ENCODE results near the gene PEAK1.

Gene PEAK1

GRCh38 chr15:77075528-77075927 lies 344.4 kb downstream of the PEAK1 start:
- in situ Hi-C loops (cut with HindIII; ENCODE audit: low sequenced_read_pairs): no loop called here

DNA sequence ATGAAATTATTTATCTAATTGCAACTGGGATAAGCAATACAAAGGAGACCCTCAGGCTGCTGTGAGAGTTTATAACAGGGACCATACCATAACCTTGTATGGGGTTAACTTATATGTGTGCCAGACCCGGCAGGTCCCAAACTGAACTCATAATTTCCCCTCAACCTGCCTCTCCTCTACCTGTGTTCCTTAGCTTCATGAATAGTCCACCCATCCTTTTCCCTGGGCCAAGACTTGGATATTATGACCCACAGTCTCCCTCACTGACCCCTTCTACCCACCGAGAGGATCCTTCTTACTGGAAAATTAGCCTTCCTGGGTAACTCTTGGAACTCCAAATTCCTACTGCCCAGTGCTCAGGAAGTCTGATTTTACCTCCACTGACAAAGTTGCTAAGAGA lies 345.6 kb downstream of the PEAK1 start:
- in situ Hi-C loops (cut with HindIII; ENCODE audit: low sequenced_read_pairs): no loop called here

DNA sequence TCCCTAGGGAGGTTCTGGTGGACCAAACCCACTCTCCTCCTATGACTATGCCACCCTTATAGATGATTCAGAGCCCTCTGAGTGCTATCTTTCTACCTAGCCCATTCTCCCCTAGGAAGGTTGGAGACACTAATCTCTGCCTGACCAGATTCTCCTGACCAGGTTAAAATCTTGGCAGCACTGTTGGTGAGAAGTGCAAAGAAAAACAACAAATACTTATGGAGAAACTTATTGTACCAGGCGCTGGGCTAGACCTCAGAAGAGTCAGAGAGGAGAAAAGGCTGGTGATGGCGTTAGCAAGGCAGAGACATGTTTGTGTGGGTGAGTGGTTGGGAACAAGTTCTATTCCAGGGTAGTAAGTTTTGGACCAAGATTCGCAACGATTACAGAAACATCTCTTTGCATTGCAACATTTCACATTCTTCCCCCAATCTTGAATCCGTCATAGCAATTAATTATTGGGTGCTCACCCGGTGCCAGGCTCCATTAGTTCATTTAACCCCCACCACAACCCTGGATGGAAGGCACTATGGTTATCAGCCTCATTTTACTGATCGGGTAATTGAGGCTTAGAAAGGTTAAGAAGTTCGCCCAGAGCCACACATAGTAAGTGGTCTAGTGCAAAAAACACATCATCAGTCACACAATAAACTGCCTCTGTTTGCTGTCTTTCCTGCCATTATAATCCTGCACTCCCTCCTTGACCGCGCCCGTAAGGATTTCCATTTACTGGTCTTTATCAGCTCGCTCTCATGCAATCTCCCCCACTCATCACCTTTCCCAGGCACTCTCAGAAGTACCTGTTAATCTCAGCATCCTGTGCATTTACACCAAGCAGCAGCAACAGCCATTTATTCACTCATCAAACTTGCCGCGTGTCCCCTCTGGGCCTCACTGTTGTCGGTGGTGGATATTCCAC lies 348.3 kb downstream of the PEAK1 start:
- in situ Hi-C loops (cut with HindIII; ENCODE audit: low sequenced_read_pairs): no loop called here

- in situ Hi-C loops (cut with HindIII; ENCODE audit: low sequenced_read_pairs): no loop called here
Observed at GRCh38 chr15:77070495-77071304, 349.2 kb downstream of the PEAK1 start, which contains the start of gene TSPAN3. Gene TSPAN3 (minus strand): TSS chr15:77071109. CDS start chr15:77070954, 155 bp downstream.

DNA sequence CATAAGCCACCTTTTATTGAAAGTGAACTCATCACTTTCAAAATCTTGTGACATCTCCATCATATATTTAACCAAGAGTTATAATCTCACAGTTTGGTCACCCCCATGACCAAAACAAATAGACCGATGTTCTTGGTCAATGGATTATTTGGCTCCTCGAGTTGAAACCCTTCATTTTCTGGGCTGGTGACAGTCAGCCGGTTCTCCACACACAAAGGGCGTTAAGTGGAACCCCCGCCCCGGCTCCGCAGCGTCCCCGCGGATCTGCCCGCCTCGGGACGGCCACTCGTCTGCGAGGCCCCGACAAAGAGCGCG lies 349.8 kb downstream of the PEAK1 start:
- in situ Hi-C loops (cut with HindIII; ENCODE audit: low sequenced_read_pairs): no loop called here

DNA sequence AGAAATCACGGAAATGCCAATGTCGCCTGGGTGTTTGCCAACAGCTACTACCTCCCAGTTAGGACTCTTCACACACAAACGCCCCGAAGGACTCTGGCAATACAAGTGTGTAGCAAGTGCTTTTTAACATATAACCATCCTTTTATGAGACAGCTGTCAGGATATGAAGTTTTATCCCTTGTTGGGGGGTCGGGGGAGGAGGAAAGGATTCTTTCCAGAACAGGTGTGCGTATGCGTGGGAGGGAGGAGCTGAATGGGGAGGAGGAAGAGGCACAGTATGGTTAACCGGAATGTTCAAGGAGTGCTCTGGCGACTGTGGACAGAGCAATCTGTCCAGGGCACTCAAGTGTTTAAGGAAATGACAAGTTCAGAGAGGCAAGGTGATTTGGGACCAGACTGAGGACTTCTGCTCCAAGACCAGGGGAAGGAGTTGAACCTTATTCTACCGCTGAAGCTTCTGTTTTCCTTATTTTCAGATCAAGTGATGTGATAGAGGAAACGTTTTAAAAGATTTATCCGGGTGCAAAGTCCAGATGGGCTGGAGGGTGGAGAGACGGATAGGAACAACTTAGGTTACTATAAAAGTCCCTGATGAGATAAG lies 350.3 kb downstream of the PEAK1 start:
- in situ Hi-C loops (cut with HindIII; ENCODE audit: low sequenced_read_pairs): no loop called here

DNA sequence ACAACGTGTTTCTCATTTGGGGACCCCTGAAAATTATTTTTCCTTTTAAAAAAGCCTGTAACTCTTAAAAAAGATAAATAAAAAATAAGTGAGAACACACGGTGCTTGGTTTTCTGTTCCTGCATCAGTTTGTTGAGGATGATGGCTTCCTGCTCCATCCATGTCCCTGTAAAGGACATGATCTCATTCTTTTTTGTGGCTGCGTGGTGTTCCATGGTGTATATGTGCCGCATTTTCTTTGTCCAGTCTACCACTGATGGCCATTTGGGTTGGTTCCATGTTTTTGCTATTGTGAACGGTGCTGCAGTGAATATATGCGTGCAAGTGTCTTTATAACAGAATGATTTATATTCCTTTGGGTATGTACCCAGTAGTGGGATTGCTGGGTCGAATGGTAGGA lies 351.3 kb downstream of the PEAK1 start:
- in situ Hi-C loops (cut with HindIII; ENCODE audit: low sequenced_read_pairs): no loop called here

DNA sequence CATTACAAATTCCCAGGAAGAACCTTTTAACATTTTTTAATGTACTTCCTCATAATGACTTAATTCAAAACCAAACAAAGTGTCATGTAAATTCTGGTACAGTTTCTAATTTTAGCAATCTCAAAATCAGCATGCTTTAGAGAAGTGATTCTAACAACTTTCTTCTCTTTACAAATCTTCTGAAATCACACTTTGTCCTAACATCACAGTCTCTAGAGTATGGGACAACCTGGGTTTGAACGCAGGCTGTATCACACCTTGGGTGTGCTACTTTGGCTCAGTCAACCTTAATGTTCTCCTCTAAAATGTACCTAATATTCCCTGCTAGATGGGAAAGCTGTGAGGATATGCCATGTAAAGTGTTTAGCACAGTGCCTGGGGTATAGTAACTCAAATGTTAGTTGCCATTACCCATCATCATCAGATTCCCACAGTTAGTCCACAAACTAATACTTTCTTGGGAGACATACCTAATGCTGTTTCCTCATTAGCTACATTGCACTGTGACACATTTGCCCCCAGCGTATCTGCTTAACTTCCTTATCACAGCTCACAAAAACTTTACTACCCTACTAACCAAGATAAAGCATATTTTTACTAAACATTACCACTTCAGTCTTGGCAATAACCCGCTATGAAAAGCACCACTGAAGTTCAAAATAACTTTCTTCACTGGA lies 352.1 kb downstream of the PEAK1 start:
- in situ Hi-C loops (cut with HindIII; ENCODE audit: low sequenced_read_pairs): no loop called here

GRCh38 chr15:77066971-77067690 lies 352.8 kb downstream of the PEAK1 start:
- in situ Hi-C loops (cut with HindIII; ENCODE audit: low sequenced_read_pairs): no loop called here

- in situ Hi-C loops (cut with HindIII; ENCODE audit: low sequenced_read_pairs): no loop called here
Observed at GRCh38 chr15:77064539-77065308, 355.2 kb downstream of the PEAK1 start.

DNA sequence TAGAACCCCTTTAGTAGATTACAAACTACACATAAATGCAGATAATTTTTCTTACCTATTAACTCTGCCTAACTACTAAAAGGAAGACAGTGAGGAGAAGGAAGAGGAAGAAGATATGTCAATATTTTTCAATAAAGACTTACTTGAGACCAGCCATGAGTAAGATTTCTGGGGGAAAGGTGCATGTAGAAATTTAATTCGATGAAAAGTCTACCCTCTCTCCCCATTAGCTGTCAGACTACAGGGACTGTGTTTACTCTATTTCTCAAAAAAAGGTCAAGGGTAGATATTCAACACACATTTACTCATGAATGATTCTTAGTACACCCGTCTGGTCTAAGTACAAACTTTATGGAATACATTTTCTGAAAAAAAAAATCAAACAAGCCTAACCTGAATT lies 355.8 kb downstream of the PEAK1 start:
- in situ Hi-C loops (cut with HindIII; ENCODE audit: low sequenced_read_pairs): no loop called here

- in situ Hi-C loops (cut with HindIII; ENCODE audit: low sequenced_read_pairs): no loop called here
Observed at GRCh38 chr15:77063249-77063648, 356.7 kb downstream of the PEAK1 start.

GRCh38 chr15:77060546-77060945 lies 359.4 kb downstream of the PEAK1 start:
- in situ Hi-C loops (cut with HindIII; ENCODE audit: low sequenced_read_pairs): no loop called here

DNA sequence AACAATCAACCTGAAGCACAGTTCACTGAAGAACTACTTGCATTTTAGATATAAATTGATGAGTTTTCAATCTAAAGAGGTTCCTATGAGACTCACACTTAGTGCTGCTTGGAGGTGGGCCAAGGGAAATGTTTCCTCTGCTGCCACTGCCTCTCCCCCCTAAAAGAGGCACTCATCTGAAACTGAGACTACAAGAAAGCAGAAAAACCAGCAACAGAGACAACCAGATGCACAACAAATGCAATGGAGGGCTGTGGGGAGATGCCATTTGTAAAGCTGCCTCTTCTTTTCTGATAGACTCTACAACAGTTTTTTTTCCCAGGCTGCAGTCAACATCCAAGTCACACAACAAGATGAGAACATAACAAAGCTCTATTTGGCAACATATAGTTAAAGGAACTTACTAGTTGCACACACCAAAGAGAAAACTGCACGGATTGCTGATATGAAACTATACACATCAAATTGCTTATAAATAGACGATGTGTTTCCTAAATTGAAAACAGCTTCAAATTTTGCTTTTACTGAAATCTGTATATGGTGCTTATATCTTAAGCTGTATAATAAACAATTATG lies 360.0 kb downstream of the PEAK1 start:
- in situ Hi-C loops (cut with HindIII; ENCODE audit: low sequenced_read_pairs): no loop called here

DNA sequence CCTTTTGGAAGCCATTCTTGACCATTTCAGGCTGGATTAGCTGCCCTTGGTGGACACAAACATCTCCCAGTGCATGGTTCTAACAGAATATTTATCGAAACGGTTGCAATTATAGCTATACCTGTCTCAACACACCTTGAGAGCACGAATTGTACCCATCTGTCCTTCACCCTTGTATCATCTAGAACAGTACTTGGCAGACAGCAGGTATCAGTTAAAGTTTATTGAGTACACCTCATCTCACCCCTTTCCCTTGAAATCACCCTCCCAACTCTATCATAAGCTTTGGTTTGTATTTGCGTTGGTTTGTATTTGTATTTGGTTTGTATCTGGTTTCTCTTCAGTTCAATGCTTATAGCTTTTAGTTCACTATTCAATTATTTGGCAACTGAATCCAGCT lies 361.4 kb downstream of the PEAK1 start:
- in situ Hi-C loops (cut with HindIII; ENCODE audit: low sequenced_read_pairs): no loop called here

- in situ Hi-C loops (cut with HindIII; ENCODE audit: low sequenced_read_pairs): no loop called here
Observed at GRCh38 chr15:77057685-77058084, 362.2 kb downstream of the PEAK1 start.

DNA sequence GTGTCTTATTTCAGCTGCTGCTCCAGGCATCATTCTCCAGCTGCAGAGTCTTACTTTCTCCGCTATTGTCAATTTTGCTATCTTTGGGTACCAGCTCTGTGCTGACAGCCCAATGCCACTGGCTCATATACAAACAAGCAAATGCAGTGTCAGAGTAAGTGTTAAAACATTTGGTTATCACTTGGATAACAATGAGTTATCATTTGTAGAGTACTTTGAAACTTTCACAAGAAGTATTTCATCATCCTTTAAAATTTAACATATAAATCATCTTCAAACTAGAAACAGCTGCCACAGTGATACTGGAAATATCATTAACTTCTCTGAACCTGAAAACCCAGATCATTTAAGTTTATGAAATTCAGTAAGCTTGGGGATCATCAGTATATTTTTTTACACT lies 362.8 kb downstream of the PEAK1 start:
- in situ Hi-C loops (cut with HindIII; ENCODE audit: low sequenced_read_pairs): no loop called here

DNA sequence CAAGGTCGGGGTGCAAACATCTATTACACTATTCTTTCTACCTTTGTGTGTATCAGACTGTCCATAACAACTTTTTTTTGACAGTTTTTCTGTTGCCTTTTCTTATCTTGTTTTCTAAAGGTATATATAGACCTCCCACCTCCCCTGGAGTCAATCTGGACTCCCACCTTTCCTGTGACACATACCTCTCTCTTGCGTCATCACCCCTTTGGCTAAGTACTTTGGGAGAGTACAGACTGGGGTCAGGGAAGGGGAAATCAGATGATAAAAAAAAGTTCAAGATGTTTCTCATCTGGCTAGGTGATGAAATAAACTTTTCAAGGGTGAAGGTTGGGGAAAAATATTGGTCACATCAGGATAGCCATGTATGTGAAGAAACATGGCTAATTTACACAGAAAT lies 366.2 kb downstream of the PEAK1 start:
- in situ Hi-C loops (cut with HindIII; ENCODE audit: low sequenced_read_pairs): no loop called here

- in situ Hi-C loops (cut with HindIII; ENCODE audit: low sequenced_read_pairs): no loop called here
Observed at GRCh38 chr15:77052556-77052955, 367.3 kb downstream of the PEAK1 start.

Measured in endothelial cell of hepatic sinusoid (primary cell).